ENCODE measurements around the gene PRELID3B.
A peak's percentile ranks its signal among the peaks of the same experiment; 100 is the strongest.

PRELID3B gene

GRCh38 chr20:59033616-59034165, 8.9 kb downstream of the PRELID3B start:
- no peak overlapping the region for H2AFZ ChIP-seq (ENCODE audit: low read length)
- H4K20me1 ChIP-seq (ENCODE audit: insufficient read depth, low read length, poor library complexity, severe bottlenecking) = peaks cover 63% of the 10 kb centered on the region
- peaks cover 77% of the 10 kb centered on the region for H3K79me2 ChIP-seq (ENCODE audit: insufficient read depth, low read length)
- peaks cover 28% of the 10 kb centered on the region for H3K4me1 ChIP-seq (ENCODE audit: insufficient read depth, low read length, poor library complexity, severe bottlenecking)
- no peaks in the 10 kb centered on the region for H3K27me3 ChIP-seq (ENCODE audit: insufficient read depth, low read length, poor library complexity, severe bottlenecking)
- peaks cover 70% of the 10 kb centered on the region; the same call in 1 of the 2 replicates for H3K36me3 ChIP-seq (ENCODE audit: insufficient read depth, low read length)
- no peak overlapping the region for H3K4me2 ChIP-seq (ENCODE audit: low read depth, low read length, poor library complexity, severe bottlenecking)
- H3K4me3 ChIP-seq (ENCODE audit: low read length, poor library complexity, severe bottlenecking) = no peak overlapping the region
- H3K9me2 ChIP-seq (replicated peaks; ENCODE audit: low read depth, low read length) = no peaks in the 10 kb centered on the region
- no peak overlapping the region for H3K9ac ChIP-seq (ENCODE audit: low read depth, low read length, poor library complexity, severe bottlenecking)
- H3K9me3 ChIP-seq (ENCODE audit: insufficient read depth, low read depth, low read length) = no peaks in the 10 kb centered on the region
- H3F3A ChIP-seq (ENCODE audit: low read depth) = no peaks in the 10 kb centered on the region; the same call in 1 of the 2 replicates
- no peak for TF ChIP-seq EZH2phosphoT487 (IDR thresholded peaks at IDR 0.05; ENCODE audit: borderline replicate concordance)
- TF ChIP-seq, protein P1, sequence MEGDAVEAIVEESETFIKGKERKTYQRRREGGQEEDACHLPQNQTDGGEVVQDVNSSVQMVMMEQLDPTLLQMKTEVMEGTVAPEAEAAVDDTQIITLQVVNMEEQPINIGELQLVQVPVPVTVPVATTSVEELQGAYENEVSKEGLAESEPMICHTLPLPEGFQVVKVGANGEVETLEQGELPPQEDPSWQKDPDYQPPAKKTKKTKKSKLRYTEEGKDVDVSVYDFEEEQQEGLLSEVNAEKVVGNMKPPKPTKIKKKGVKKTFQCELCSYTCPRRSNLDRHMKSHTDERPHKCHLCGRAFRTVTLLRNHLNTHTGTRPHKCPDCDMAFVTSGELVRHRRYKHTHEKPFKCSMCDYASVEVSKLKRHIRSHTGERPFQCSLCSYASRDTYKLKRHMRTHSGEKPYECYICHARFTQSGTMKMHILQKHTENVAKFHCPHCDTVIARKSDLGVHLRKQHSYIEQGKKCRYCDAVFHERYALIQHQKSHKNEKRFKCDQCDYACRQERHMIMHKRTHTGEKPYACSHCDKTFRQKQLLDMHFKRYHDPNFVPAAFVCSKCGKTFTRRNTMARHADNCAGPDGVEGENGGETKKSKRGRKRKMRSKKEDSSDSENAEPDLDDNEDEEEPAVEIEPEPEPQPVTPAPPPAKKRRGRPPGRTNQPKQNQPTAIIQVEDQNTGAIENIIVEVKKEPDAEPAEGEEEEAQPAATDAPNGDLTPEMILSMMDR (conservative IDR thresholded peaks at IDR 0.05; ENCODE audit: low read length) = no peak

DNA sequence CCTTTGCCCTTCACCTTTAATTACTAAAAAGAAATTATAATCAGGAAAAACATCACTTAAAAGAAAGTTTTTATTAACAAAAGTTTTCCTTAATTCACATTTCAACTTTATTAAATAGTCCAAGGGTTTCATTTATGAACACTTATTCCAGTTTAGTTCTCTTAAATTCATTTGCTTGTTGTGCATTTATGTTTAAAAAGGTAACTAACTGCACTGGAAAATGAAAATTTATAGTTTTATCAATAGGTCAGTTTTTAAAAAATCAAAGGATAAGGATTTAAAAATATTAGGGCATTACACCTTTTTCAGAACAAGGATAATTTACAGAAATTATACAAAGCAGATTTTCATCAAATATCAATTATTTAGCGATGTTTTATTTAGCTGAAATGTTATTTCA, 9.5 kb downstream of the PRELID3B start:
- H2AFZ ChIP-seq (ENCODE audit: low read length) = no peak overlapping the region
- peak overlapping the region; percentile 63 for H3K9ac ChIP-seq (ENCODE audit: low read depth, low read length, poor library complexity, severe bottlenecking)
- no peaks in the 10 kb centered on the region for H3K27me3 ChIP-seq (ENCODE audit: insufficient read depth, low read length, poor library complexity, severe bottlenecking)
- peaks cover 76% of the 10 kb centered on the region for H3K79me2 ChIP-seq (ENCODE audit: insufficient read depth, low read length)
- TF ChIP-seq EZH2phosphoT487 (IDR thresholded peaks at IDR 0.05; ENCODE audit: borderline replicate concordance) = no peak
- TF ChIP-seq, protein P1 (conservative IDR thresholded peaks at IDR 0.05; ENCODE audit: low read length) = no peak
- H3K4me3 ChIP-seq (ENCODE audit: low read length, poor library complexity, severe bottlenecking) = peak overlapping the region; percentile 69
- H3K9me3 ChIP-seq (ENCODE audit: insufficient read depth, low read depth, low read length) = no peaks in the 10 kb centered on the region
- no peaks in the 10 kb centered on the region; the same call in 1 of the 2 replicates for H3F3A ChIP-seq (ENCODE audit: low read depth)
- H3K4me1 ChIP-seq (ENCODE audit: insufficient read depth, low read length, poor library complexity, severe bottlenecking) = peaks cover 29% of the 10 kb centered on the region
- peaks cover 64% of the 10 kb centered on the region for H4K20me1 ChIP-seq (ENCODE audit: insufficient read depth, low read length, poor library complexity, severe bottlenecking)
- H3K36me3 ChIP-seq (ENCODE audit: insufficient read depth, low read length) = peaks cover 72% of the 10 kb centered on the region
- H3K4me2 ChIP-seq (ENCODE audit: low read depth, low read length, poor library complexity, severe bottlenecking) = peak overlapping the region; percentile 62
- H3K9me2 ChIP-seq (replicated peaks; ENCODE audit: low read depth, low read length) = no peaks in the 10 kb centered on the region

- TF ChIP-seq, protein P1 (conservative IDR thresholded peaks at IDR 0.05; ENCODE audit: low read length) = no peak
- TF ChIP-seq EZH2phosphoT487 (IDR thresholded peaks at IDR 0.05; ENCODE audit: borderline replicate concordance) = no peak
- Histone ChIP-seq H3K27me3 (ENCODE audit: insufficient read depth, low read length, poor library complexity, severe bottlenecking) (no peaks in the 10 kb centered on the region), H3F3A (ENCODE audit: low read depth) (no peaks in the 10 kb centered on the region; the same call in 1 of the 2 replicates), H3K4me3 (ENCODE audit: low read length, poor library complexity, severe bottlenecking) (peak overlapping the region; percentile 69), H3K9me2 (replicated peaks; ENCODE audit: low read depth, low read length) (no peaks in the 10 kb centered on the region), H3K4me1 (ENCODE audit: insufficient read depth, low read length, poor library complexity, severe bottlenecking) (peaks cover 28% of the 10 kb centered on the region), H2AFZ (ENCODE audit: low read length) (no peak overlapping the region), H3K9me3 (ENCODE audit: insufficient read depth, low read depth, low read length) (no peaks in the 10 kb centered on the region), H3K79me2 (ENCODE audit: insufficient read depth, low read length) (peaks cover 76% of the 10 kb centered on the region), H3K36me3 (ENCODE audit: insufficient read depth, low read length) (peaks cover 72% of the 10 kb centered on the region), H3K9ac (ENCODE audit: low read depth, low read length, poor library complexity, severe bottlenecking) (peak overlapping the region; percentile 63), H3K4me2 (ENCODE audit: low read depth, low read length, poor library complexity, severe bottlenecking) (peak overlapping the region; percentile 62), H4K20me1 (ENCODE audit: insufficient read depth, low read length, poor library complexity, severe bottlenecking) (peaks cover 64% of the 10 kb centered on the region)
Measured at GRCh38 chr20:59032713-59033059, 9.9 kb downstream of the PRELID3B start.

Data from Loucy (cell line).